Caco-2 (cell line): ENCODE measurements around the gene ATAD3B. TPM values are rescaled to one million over a fixed set of nuclear protein-coding genes. Genes with fewer than 3 reads are reported as not detected.

Experiments used
- BruUV-seq: library from RNA; stranded (reverse); fragments of 400-500 nt; replicated peaks from 2 replicates; lab custom pipeline; 2021; lab: Mats Ljungman, UMichigan
- CTCF ChIA-PET: fragments of 300-600 bp; sonication (Branson Sonifier 250); formaldehyde crosslinking; loops from one replicate; lab custom pipeline; 2022; ENCODE audit warnings: antibody characterized with exemption; lab: Charles Lee
- POLR2A ChIA-PET: fragments of 300-600 bp; sonication (Branson Sonifier 250); formaldehyde crosslinking; loops from one replicate; lab custom pipeline; 2022; ENCODE audit warnings: antibody characterized with exemption; lab: Charles Lee
- DNase-seq, 2 experiments: peaks; one replicate each; pipeline versions ENCODE4 v3.0.0 to v3.0.0-alpha.2; 2020 to 2022
- H3K27me3 ChIP-seq: replicated peaks from 2 replicates; pipeline ENCODE4 v1.6.0; 2011; ENCODE audit warnings: low read length; ENCODE audit not compliant: control insufficient read depth, insufficient read depth
- H3K36me3 ChIP-seq: 2 replicates; pipeline ENCODE4 v1.5.1; 2011; ENCODE audit warnings: low read length; ENCODE audit not compliant: control insufficient read depth, insufficient read depth
- H3K4me1 ChIP-seq: fragments of 250-450 bp; sonication (Bioruptor Pico); 2 replicates; pipeline ENCODE4 v1.5.1; 2020; ENCODE audit warnings: mild to moderate bottlenecking
- H3K4me3 ChIP-seq: 2 replicates; pipeline ENCODE4 v1.5.1; 2011; ENCODE audit warnings: low read depth, mild to moderate bottlenecking, control low read depth, low read length
- H3K9me3 ChIP-seq: fragments of 250-450 bp; sonication (Bioruptor Pico); 2 replicates; pipeline ENCODE4 v1.5.1; 2020; ENCODE audit warnings: mild to moderate bottlenecking, moderate library complexity
- H3K27ac Mint-ChIP-seq: one replicate; pipeline ENCODE4 v1.8.0; 2022; ENCODE audit warnings: mixed read lengths; ENCODE audit not compliant: unreplicated experiment
- H3K27me3 Mint-ChIP-seq: one replicate; pipeline ENCODE4 v1.8.0; 2022; ENCODE audit warnings: mixed read lengths; ENCODE audit not compliant: insufficient read depth, unreplicated experiment
- H3K36me3 Mint-ChIP-seq: one replicate; pipeline ENCODE4 v1.8.0; 2022; ENCODE audit warnings: mild to moderate bottlenecking, mixed read lengths; ENCODE audit not compliant: insufficient read depth, unreplicated experiment
- H3K4me1 Mint-ChIP-seq: one replicate; pipeline ENCODE4 v1.8.0; 2022; ENCODE audit warnings: low read depth, mixed read lengths; ENCODE audit not compliant: unreplicated experiment
- H3K4me3 Mint-ChIP-seq: one replicate; pipeline ENCODE4 v1.8.0; 2022; ENCODE audit warnings: mild to moderate bottlenecking, moderate library complexity, mixed read lengths; ENCODE audit not compliant: unreplicated experiment
- H3K9me3 Mint-ChIP-seq: one replicate; pipeline ENCODE4 v1.8.0; 2022; ENCODE audit warnings: mixed read lengths; ENCODE audit not compliant: unreplicated experiment
- CTCF ChIP-seq, 2 experiments: fragments of 200-600 bp in 1 of 2; IDR thresholded peaks; 1 replicate in 1 of 2; 2 replicates in 1 of 2; pipeline versions ENCODE4 v1.5.1 to v1.8.0; 2011 to 2022; ENCODE audit warnings: antibody characterized with exemption in 1 of 2, control low read depth in 1 of 2, inconsistent platforms in 1 of 2, low read depth in 1 of 2, low read length in 1 of 2, mild to moderate bottlenecking in 1 of 2, moderate library complexity in 1 of 2; ENCODE audit not compliant: insufficient read depth in 1 of 2, severe bottlenecking in 1 of 2, unreplicated experiment in 1 of 2
- intact Hi-C: fragments of 100-400 bp; cut with micrococcal nuclease; formaldehyde crosslinking; loops from one replicate; pipeline ENCODE4 v1.10.0; 2022; ENCODE audit not compliant: unreplicated experiment
- total RNA-seq: library from RNA; stranded (reverse); gene quantifications from 2 replicates; pipeline ENCODE4 v1.2.3, GENCODE V29; 2022

The ATAD3B gene
- total RNA-seq, 1 experiment from 2014 or later: 48.1 TPM

- peak overlapping the region; percentile 70 for H3K4me3 ChIP-seq
- TF ChIP-seq CTCF (IDR thresholded peaks at IDR 0.05; ENCODE audit: insufficient read depth in 1 of 2, low read depth in 1 of 2, low read length in 1 of 2, severe bottlenecking in 1 of 2, unreplicated experiment in 1 of 2): no peak
- H3K27ac Mint-ChIP-seq: no peak overlapping the region
- intact Hi-C loops: no loop called here
- H3K36me3 ChIP-seq: no peaks in the 10 kb centered on the region
- peaks cover 10% of the 10 kb centered on the region for H3K36me3 Mint-ChIP-seq
- no peaks in the 10 kb centered on the region for H3K4me1 Mint-ChIP-seq
- H3K4me3 Mint-ChIP-seq: peak overlapping the region; percentile 74
- no peaks in the 10 kb centered on the region for H3K27me3 Mint-ChIP-seq
- DNase-seq: no peak
- no TSS peak for BruUV-seq
- H3K9me3 Mint-ChIP-seq: no peaks in the 10 kb centered on the region
- no peaks in the 10 kb centered on the region for H3K9me3 ChIP-seq
- ChIA-PET POLR2A (no interaction called here), CTCF (no interaction called here)
- H3K4me1 ChIP-seq: peaks cover 56% of the 10 kb centered on the region
- H3K27me3 ChIP-seq: no peaks in the 10 kb centered on the region
Observed at GRCh38 chr1:1436630-1437032, 34.9 kb upstream of the ATAD3B start.

- DNase-seq: no peak
- ChIA-PET POLR2A (interaction anchor here (0.8 to 1.0 kb wide), 2 partner anchors 30 to 62 kb away, joined by 3 to 6 read pairs; partner anchors contain the start of genes AURKAIP1 and MRPL20), CTCF (no interaction called here)
- Histone ChIP-seq H3K4me1 (peaks cover 49% of the 10 kb centered on the region), H3K4me3 (no peak overlapping the region), H3K27me3 (no peaks in the 10 kb centered on the region), H3K9me3 (no peaks in the 10 kb centered on the region), H3K36me3 (no peaks in the 10 kb centered on the region)
- Mint-ChIP-seq H3K27ac (no peak overlapping the region), H3K27me3 (no peaks in the 10 kb centered on the region), H3K36me3 (peaks cover 14% of the 10 kb centered on the region), H3K4me3 (peak overlapping the region; percentile 74), H3K9me3 (no peaks in the 10 kb centered on the region), H3K4me1 (no peaks in the 10 kb centered on the region)
- intact Hi-C loops: no loop called here
- no TSS peak for BruUV-seq
- TF ChIP-seq CTCF (IDR thresholded peaks at IDR 0.05; ENCODE audit: insufficient read depth in 1 of 2, low read depth in 1 of 2, low read length in 1 of 2, severe bottlenecking in 1 of 2, unreplicated experiment in 1 of 2): no peak
Observed at GRCh38 chr1:1437033-1437903, 34.3 kb upstream of the ATAD3B start.

DNA sequence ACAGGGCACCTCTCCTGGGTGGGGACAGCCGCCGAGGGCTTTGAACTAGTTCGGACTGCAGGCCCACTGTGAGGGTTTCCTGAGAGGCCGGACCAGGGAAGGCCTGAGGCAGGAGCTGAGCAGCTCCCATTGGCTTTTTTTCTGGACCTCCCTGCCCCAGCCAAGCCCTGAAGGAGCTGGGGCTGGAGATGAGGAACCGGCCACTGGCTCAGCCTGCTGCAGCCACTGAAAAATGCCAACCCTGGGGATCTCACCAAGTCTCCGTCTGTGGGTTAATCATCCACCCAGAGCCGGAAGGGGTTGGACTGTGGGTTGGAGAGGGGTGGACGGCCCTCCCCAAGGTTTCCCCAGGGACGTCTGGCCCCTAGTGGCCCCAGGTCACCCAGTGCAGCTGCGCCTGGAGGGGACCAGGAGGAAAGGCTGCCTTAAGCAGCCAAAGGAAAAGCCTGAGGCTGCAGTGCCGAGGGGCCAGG lies 33.6 kb upstream of the ATAD3B start:
- Histone ChIP-seq H3K9me3 (no peaks in the 10 kb centered on the region), H3K4me1 (peaks cover 43% of the 10 kb centered on the region), H3K27me3 (no peaks in the 10 kb centered on the region), H3K36me3 (no peaks in the 10 kb centered on the region), H3K4me3 (no peak overlapping the region)
- H3K4me1 Mint-ChIP-seq: no peaks in the 10 kb centered on the region
- H3K9me3 Mint-ChIP-seq: no peaks in the 10 kb centered on the region
- no TSS peak for BruUV-seq
- H3K27ac Mint-ChIP-seq: no peak overlapping the region
- peaks cover 14% of the 10 kb centered on the region for H3K36me3 Mint-ChIP-seq
- no peaks in the 10 kb centered on the region for H3K27me3 Mint-ChIP-seq
- CTCF ChIA-PET: no interaction called here
- POLR2A ChIA-PET: interaction anchor here (0.8 to 1.0 kb wide), 2 partner anchors 31 to 63 kb away, joined by 3 to 6 read pairs; partner anchors contain the start of genes AURKAIP1 and MRPL20
- intact Hi-C loops: no loop called here
- H3K4me3 Mint-ChIP-seq: no peak overlapping the region
- TF ChIP-seq CTCF (IDR thresholded peaks at IDR 0.05; ENCODE audit: insufficient read depth in 1 of 2, low read depth in 1 of 2, low read length in 1 of 2, severe bottlenecking in 1 of 2, unreplicated experiment in 1 of 2): peak in 1 of 2 experiments; percentile 47
- peak; percentile 82 for DNase-seq
